Fibroblast of lung (primary cell): ENCODE data around the gene PALMD. TPM values are rescaled to one million over a fixed set of nuclear protein-coding genes. Genes with fewer than 3 reads are reported as not detected.

Experiments used
- DNase-seq, 2 donors: peaks; one replicate each; pipeline versions ENCODE4 v3.0.0 to v3.0.0-alpha.2; 2010; ENCODE audit warnings: low read depth in 2 of 2
- H2AFZ ChIP-seq: 2 replicates; pipeline ENCODE4 v1.5.1; 2012; ENCODE audit warnings: low read length, control low read depth, inconsistent platforms
- H3K27ac ChIP-seq: 2 replicates; pipeline ENCODE4 v1.5.1; 2011; ENCODE audit warnings: low read length, control low read depth; ENCODE audit not compliant: insufficient read depth
- H3K27me3 ChIP-seq: 2 replicates; pipeline ENCODE4 v1.5.1; 2011; ENCODE audit warnings: mild to moderate bottlenecking, low read length; ENCODE audit not compliant: control insufficient read depth, insufficient read depth
- H3K36me3 ChIP-seq: 2 replicates; pipeline ENCODE4 v1.5.1; 2011; ENCODE audit warnings: low read length; ENCODE audit not compliant: control insufficient read depth, insufficient read depth
- H3K4me1 ChIP-seq: 2 replicates; pipeline ENCODE4 v1.5.1; 2011; ENCODE audit warnings: low read length; ENCODE audit not compliant: control insufficient read depth, insufficient read depth; ENCODE audit errors: extremely low read depth
- H3K4me2 ChIP-seq: 2 replicates; pipeline ENCODE4 v1.5.1; 2011; ENCODE audit warnings: low read length, control low read depth; ENCODE audit not compliant: insufficient read depth; ENCODE audit errors: extremely low read depth
- H3K4me3 ChIP-seq, 4 experiments: fragments of 200-600 bp in 1 of 4; sonication (generic) in 1 of 4; replicated peaks in 1 of 4; 2 replicates each; pipeline ENCODE4 v1.5.1; 2011 to 2016; ENCODE audit warnings: low read length in 4 of 4, low read depth in 3 of 4, mild to moderate bottlenecking in 3 of 4, control low read depth in 2 of 4, inconsistent platforms in 1 of 4, mixed read lengths in 1 of 4; ENCODE audit not compliant: insufficient read depth in 1 of 4; ENCODE audit errors: control extremely low read depth in 1 of 4
- H3K79me2 ChIP-seq: 2 replicates; pipeline ENCODE4 v1.5.1; 2012; ENCODE audit warnings: mild to moderate bottlenecking, low read length, inconsistent platforms; ENCODE audit not compliant: control insufficient read depth, insufficient read depth
- H3K9ac ChIP-seq: 2 replicates; pipeline ENCODE4 v1.5.1; 2011; ENCODE audit warnings: mild to moderate bottlenecking, low read length, control low read depth; ENCODE audit not compliant: insufficient read depth
- H3K9me3 ChIP-seq: 2 replicates; pipeline ENCODE4 v1.5.1; 2012; ENCODE audit warnings: low read depth, low read length; ENCODE audit not compliant: control insufficient read depth, insufficient read depth
- H4K20me1 ChIP-seq: 2 replicates; pipeline ENCODE4 v1.5.1; 2011; ENCODE audit warnings: low read length; ENCODE audit not compliant: control insufficient read depth, insufficient read depth; ENCODE audit errors: extremely low read depth
- CTCF ChIP-seq, 2 donors: IDR thresholded peaks in 1 of 2; conservative IDR thresholded peaks in 1 of 2; 1 replicate in 1 of 2; 2 replicates in 1 of 2; pipeline ENCODE4 v1.5.1; 2011 to 2012; ENCODE audit warnings: low read length in 2 of 2, control low read depth in 1 of 2, inconsistent platforms in 1 of 2, low read depth in 1 of 2, mild to moderate bottlenecking in 1 of 2
- EZH2 ChIP-seq: IDR thresholded peaks from 2 replicates; pipeline ENCODE4 v1.5.1; 2012; ENCODE audit warnings: low read length, control low read depth, mild to moderate bottlenecking; ENCODE audit errors: missing control alignments
- polyA plus RNA-seq, 2 donors: library from polyadenylated mRNA; depleted of rRNA in 1 of 2; stranded (reverse) in 1 of 2; unstranded in 1 of 2; fragments of >200 nt; gene quantifications; 2 replicates each; pipeline ENCODE4 v1.2.1, GENCODE V29; 2011 to 2012; ENCODE audit warnings: missing spikeins in 1 of 2
- total RNA-seq: library from RNA; depleted of rRNA; stranded (reverse); fragments of >200 nt; gene quantifications from 2 replicates; pipeline ENCODE4 v1.2.1, GENCODE V29; 2014

The PALMD gene
- total and polyA plus RNA-seq, 2 donors (not counting 1 experiment from before 2014, with no cell fraction given) = 1.5 to 31.0 TPM

GRCh38 chr1:99713006-99713405, 67.1 kb downstream of the PALMD start:
- no peaks in the 10 kb centered on the region for H3K9me3 ChIP-seq
- no peak overlapping the region for H3K27ac ChIP-seq
- H3K27me3 ChIP-seq = no peaks in the 10 kb centered on the region
- H2AFZ ChIP-seq = no peak overlapping the region
- H3K4me3 ChIP-seq = no peak overlapping the region
- no peak overlapping the region for H3K9ac ChIP-seq
- H3K79me2 ChIP-seq = no peaks in the 10 kb centered on the region
- DNase-seq = no peak
- TF ChIP-seq CTCF (conservative IDR thresholded peaks at IDR 0.05 in 1 of 2, IDR thresholded peaks at IDR 0.05 in 1 of 2; ENCODE audit: low read depth in 1 of 2, low read length in 2 of 2) = no peak
- TF ChIP-seq EZH2 = no peak
- H3K36me3 ChIP-seq = no peaks in the 10 kb centered on the region
- H3K4me2 ChIP-seq = no peak overlapping the region
- no peaks in the 10 kb centered on the region for H3K4me1 ChIP-seq
- no peaks in the 10 kb centered on the region for H4K20me1 ChIP-seq

- no peaks in the 10 kb centered on the region for H3K4me1 ChIP-seq
- H3K4me2 ChIP-seq = no peak overlapping the region
- no peaks in the 10 kb centered on the region for H3K79me2 ChIP-seq
- H3K27me3 ChIP-seq = no peaks in the 10 kb centered on the region
- no peak overlapping the region for H3K9ac ChIP-seq
- H3K36me3 ChIP-seq = no peaks in the 10 kb centered on the region
- no peak overlapping the region for H3K4me3 ChIP-seq
- H2AFZ ChIP-seq = no peak overlapping the region
- no peak for DNase-seq
- no peaks in the 10 kb centered on the region for H4K20me1 ChIP-seq
- no peak for TF ChIP-seq CTCF (conservative IDR thresholded peaks at IDR 0.05 in 1 of 2, IDR thresholded peaks at IDR 0.05 in 1 of 2; ENCODE audit: low read depth in 1 of 2, low read length in 2 of 2)
- TF ChIP-seq EZH2 = no peak
- no peaks in the 10 kb centered on the region for H3K9me3 ChIP-seq
- no peak overlapping the region for H3K27ac ChIP-seq
These were observed 71.1 kb downstream of the PALMD start for GRCh38 chr1:99717005-99717404.

GRCh38 chr1:99723251-99723650, 77.3 kb downstream of the PALMD start:
- TF ChIP-seq EZH2 (no peak), CTCF (conservative IDR thresholded peaks at IDR 0.05 in 1 of 2, IDR thresholded peaks at IDR 0.05 in 1 of 2; ENCODE audit: low read depth in 1 of 2, low read length in 2 of 2) (no peak)

More at GRCh38 chr1:99723251-99723650, 77.3 kb downstream of the PALMD start:
- H3K4me2 ChIP-seq = no peak overlapping the region
- H3K27me3 ChIP-seq = no peaks in the 10 kb centered on the region
- no peaks in the 10 kb centered on the region for H3K36me3 ChIP-seq
- no peaks in the 10 kb centered on the region for H3K4me1 ChIP-seq
- H3K9ac ChIP-seq = no peak overlapping the region
- no peak overlapping the region for H3K27ac ChIP-seq
- H3K79me2 ChIP-seq = no peaks in the 10 kb centered on the region
- no peaks in the 10 kb centered on the region for H3K9me3 ChIP-seq
- no peak for DNase-seq
- no peak overlapping the region for H2AFZ ChIP-seq
- H3K4me3 ChIP-seq = no peak overlapping the region
- no peaks in the 10 kb centered on the region for H4K20me1 ChIP-seq
